ENCODE results near the gene SLC35F1.

SLC35F1 gene

GRCh38 chr6:117928833-117929232 lies 21.8 kb downstream of the SLC35F1 start:
- H3K27ac ChIP-seq: no peak overlapping the region
- H3K4me3 ChIP-seq (ENCODE audit: low read depth, low read length): no peak overlapping the region
- H3K27me3 ChIP-seq (ENCODE audit: insufficient read depth, low read depth, severe bottlenecking): no peaks in the 10 kb centered on the region
- no peaks in the 10 kb centered on the region for H3K36me3 ChIP-seq
- DNase-seq: no peak
- H3K9me3 ChIP-seq (ENCODE audit: severe bottlenecking): no peaks in the 10 kb centered on the region
- TF ChIP-seq CTCF (IDR thresholded peaks at IDR 0.05; ENCODE audit: low read depth, low read length): no peak

- Histone ChIP-seq H3K27me3 (ENCODE audit: insufficient read depth, low read depth, severe bottlenecking) (no peaks in the 10 kb centered on the region), H3K36me3 (no peaks in the 10 kb centered on the region), H3K27ac (no peak overlapping the region), H3K9me3 (ENCODE audit: severe bottlenecking) (no peaks in the 10 kb centered on the region), H3K4me3 (ENCODE audit: low read depth, low read length) (no peak overlapping the region)
- TF ChIP-seq CTCF (IDR thresholded peaks at IDR 0.05; ENCODE audit: low read depth, low read length): no peak
- DNase-seq: no peak
These were observed 22.4 kb downstream of the SLC35F1 start for GRCh38 chr6:117929501-117929900.

- Histone ChIP-seq H3K36me3 (no peaks in the 10 kb centered on the region), H3K4me3 (ENCODE audit: low read depth, low read length) (no peak overlapping the region), H3K27ac (no peak overlapping the region), H3K9me3 (ENCODE audit: severe bottlenecking) (no peaks in the 10 kb centered on the region), H3K27me3 (ENCODE audit: insufficient read depth, low read depth, severe bottlenecking) (no peaks in the 10 kb centered on the region)
- TF ChIP-seq CTCF (IDR thresholded peaks at IDR 0.05; ENCODE audit: low read depth, low read length): no peak
- no peak for DNase-seq
These were observed 23.6 kb downstream of the SLC35F1 start for GRCh38 chr6:117930645-117931044.

- H3K27me3 ChIP-seq (ENCODE audit: insufficient read depth, low read depth, severe bottlenecking): no peaks in the 10 kb centered on the region
- no peaks in the 10 kb centered on the region for H3K9me3 ChIP-seq (ENCODE audit: severe bottlenecking)
- H3K4me3 ChIP-seq (ENCODE audit: low read depth, low read length): no peak overlapping the region
- H3K27ac ChIP-seq: no peak overlapping the region
- no peaks in the 10 kb centered on the region for H3K36me3 ChIP-seq
- DNase-seq: no peak
- TF ChIP-seq CTCF (IDR thresholded peaks at IDR 0.05; ENCODE audit: low read depth, low read length): no peak
These were observed 24.9 kb downstream of the SLC35F1 start for GRCh38 chr6:117932001-117932400.

- no peaks in the 10 kb centered on the region for H3K27me3 ChIP-seq (ENCODE audit: insufficient read depth, low read depth, severe bottlenecking)
- no peak overlapping the region for H3K4me3 ChIP-seq (ENCODE audit: low read depth, low read length)
- H3K9me3 ChIP-seq (ENCODE audit: severe bottlenecking): no peaks in the 10 kb centered on the region
- H3K27ac ChIP-seq: no peak overlapping the region
- H3K36me3 ChIP-seq: no peaks in the 10 kb centered on the region
- no peak for TF ChIP-seq CTCF (IDR thresholded peaks at IDR 0.05; ENCODE audit: low read depth, low read length)
- no peak for DNase-seq
These were observed 25.6 kb downstream of the SLC35F1 start for GRCh38 chr6:117932676-117933075.

GRCh38 chr6:117933471-117933870 lies 26.4 kb downstream of the SLC35F1 start:
- no peaks in the 10 kb centered on the region for H3K9me3 ChIP-seq (ENCODE audit: severe bottlenecking)
- H3K27me3 ChIP-seq (ENCODE audit: insufficient read depth, low read depth, severe bottlenecking): no peaks in the 10 kb centered on the region
- no peak overlapping the region for H3K4me3 ChIP-seq (ENCODE audit: low read depth, low read length)
- no peak overlapping the region for H3K27ac ChIP-seq
- no peak for DNase-seq
- H3K36me3 ChIP-seq: no peaks in the 10 kb centered on the region
- TF ChIP-seq CTCF (IDR thresholded peaks at IDR 0.05; ENCODE audit: low read depth, low read length): no peak

All from WERI-Rb-1 (cell line).